GM19351 (cell line): Measurements from ENCODE around the gene TSHZ2.
"Not testable (repeated sequence)": the region's sequence is repeated elsewhere in the genome, so short reads cannot be mapped to it uniquely, and the experiment has no call there.

Experiments used
- ATAC-seq: cut with Tn5 transposase; IDR thresholded peaks from one replicate; pipeline ENCODE4 v1.9.1; 2021; ENCODE audit warnings: mild to moderate bottlenecking, moderate library complexity; ENCODE audit not compliant: unreplicated experiment

The TSHZ2 gene

DNA sequence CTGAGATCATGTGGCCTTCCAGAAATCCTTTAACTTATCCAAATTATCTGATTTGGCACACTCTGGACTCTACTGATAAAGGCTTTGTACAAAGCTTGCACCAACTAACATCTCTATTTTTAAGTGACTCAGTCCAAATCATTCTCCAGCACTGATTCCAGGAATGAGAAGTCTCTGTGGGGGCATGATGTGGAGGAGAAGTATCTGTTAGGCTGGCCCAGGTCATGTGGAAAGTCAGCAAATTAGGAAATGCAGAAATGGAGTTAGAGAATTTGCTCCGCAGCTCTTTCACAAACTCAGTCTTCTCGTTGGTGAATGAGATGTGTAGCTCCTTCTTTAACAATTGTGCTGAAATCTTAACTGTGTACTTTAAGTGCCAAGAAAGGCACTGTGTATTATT is 455.8 kb downstream of the TSHZ2 start:
- ATAC-seq: no peak

DNA sequence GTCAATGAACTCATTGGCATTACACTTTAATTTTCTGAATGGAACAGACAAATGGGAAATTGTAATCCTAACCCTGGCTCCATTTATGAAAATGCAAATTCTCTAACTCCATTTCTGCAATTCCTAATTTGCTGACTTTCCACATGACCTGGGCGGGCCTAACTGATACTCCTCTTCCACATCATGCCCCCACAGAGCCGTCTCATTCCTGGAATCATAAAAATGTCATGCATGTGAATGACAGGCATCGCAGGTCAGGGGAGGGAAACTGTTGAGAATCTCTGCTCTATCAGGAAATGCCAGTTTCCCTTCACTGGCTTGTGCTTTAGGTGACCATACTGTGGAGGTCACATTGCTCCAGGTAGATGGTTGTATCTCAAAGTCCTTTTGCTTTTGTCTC is 456.4 kb downstream of the TSHZ2 start:
- ATAC-seq: no peak

DNA sequence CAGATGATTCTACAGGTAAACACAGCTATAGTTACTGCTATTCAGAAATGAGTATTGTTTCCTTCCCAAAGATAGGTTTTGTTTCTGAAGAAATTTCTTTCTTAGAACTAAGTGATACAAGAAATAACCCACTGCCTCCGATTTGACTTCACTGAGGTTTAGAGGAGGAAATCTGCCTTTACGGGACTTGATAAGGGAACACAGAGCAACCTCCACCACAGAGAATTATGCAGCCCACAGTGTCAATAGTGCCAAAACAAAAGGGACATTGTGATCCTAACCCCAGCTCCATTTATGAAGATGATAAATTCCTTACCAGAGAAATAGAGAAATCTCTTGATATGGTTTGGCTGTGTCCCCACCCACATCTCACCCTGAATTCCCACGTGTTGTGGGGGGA is 456.8 kb downstream of the TSHZ2 start:
- no peak for ATAC-seq

DNA sequence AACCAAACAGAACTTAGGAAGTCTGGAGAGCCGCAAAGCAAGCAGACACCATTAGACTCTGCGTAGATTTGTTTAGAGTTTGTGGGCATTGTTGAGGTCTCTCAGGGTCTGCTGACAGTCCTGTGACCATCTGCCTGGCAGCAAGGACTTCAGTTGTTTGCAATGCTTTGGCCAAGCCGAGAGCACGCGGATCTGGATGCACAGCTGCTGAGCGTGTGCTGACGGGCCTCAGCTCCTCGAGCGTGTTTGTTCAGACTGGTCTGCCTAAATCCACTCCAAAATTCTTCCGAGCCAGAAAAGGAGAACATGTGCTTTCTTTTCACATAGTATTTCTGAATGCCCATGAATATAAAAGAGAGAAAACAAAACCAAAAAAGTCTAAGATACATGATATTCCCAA is 462.5 kb downstream of the TSHZ2 start:
- no peak for ATAC-seq

DNA sequence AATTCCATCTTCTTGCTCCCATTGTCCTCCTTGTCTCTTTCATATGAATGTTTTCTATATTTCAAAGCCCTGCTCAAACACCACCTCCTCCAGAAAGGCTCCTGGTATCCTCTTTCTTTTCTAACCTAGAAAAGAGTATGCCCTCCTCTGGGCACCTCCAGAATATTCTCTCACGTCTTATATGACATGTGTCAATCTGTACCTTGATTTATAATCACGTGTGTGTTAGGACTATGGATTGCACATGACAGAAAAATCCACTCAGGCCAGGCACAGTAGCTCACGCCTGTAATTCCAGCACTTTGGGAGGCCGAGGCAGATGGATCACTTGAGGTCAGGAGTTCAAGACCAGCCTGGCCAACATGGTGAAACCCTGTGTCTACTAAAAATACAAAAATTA is 464.8 kb downstream of the TSHZ2 start:
- not testable (repeated sequence) for ATAC-seq

DNA sequence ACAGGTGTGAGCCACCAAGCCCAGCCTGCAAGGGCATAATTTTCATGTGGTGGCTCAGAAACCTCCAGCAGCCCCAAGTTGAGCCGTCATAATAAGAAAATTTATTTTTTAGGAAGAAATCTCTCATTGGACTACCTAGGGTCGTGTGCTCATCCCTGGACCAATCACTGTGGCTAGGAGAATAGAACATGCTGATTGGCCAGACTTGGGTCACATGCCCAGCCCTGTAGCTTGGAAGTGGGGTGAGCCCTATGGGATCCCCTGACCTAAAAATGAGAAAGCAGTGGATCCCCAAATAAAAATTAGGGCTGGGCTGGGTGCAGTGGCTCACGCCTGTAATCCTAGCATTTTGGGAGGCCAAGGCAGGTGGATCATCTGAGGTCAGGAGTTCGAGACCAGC is 466.2 kb downstream of the TSHZ2 start:
- ATAC-seq: no peak

DNA sequence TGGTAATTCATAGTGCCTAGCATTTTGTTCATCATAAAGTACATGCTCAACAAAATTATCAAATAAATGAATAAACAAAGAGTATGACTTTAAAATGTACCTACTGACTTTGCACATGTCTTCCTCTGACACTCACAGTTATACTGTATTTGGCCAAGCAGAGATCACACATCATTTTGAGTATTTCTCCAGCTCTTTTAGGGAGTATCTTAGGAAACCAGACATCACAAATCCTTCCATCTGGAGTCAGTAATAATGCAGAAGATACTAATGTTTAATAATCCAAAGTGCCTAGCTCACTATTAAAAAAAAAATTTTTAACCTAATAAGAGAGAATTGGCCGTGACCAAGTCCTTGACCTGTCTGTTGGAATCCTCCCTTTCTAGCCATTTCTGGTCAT is 466.9 kb downstream of the TSHZ2 start:
- no peak for ATAC-seq

DNA sequence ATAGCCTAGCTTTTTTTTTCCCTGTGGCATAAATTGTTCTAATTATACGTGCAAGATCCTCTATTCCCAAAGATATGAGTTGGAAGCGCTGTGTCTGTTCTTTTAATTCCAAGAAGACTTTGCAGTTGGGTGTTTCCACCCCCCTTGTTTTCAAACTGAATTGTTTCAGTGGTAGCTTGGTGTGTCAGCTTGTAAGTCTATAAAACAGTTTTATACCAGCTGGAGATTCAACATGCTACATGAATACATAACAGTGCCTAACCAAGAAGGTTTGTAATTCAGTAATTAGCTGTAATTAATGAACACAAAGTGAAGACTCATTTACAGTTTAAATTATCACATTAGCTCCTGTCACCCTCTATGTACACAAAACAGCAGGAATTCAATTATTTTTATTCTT is 467.5 kb downstream of the TSHZ2 start:
- no peak for ATAC-seq

DNA sequence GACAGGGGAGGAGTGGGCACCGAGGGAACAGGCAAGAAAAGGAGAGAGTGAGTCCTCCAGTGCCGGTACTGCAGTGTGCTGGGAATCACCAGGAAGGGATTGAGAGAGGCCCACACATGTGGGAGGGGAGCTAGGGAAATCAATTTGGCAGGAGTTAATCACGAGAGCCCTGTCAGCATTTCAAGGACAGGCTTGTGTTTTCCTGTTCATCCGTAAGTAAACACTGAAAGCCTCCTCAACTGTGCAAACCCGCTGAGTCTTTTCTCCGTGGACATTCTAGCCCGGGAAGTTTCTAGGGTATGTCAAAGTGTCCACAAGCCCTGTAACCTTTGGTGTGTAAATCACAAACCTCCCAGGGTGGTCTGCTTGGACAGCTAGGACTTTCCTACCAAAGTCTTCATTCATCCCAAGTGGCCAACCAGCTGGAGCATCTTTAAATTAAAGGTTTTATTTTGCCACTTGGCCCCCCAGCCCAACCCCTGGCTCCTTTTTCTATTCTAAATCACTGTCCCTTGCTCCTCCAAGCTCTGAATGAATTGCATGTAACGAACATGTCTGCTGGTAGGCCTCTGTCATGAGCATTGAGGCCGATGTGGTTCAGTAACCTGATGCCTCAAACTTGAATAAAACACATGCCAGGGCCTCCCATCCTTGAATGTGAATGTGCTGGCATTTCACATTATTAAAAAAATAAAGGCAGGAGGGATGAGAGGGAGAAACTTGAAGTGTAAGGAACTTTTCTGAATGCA is 472.4 kb downstream of the TSHZ2 start:
- no peak for ATAC-seq

DNA sequence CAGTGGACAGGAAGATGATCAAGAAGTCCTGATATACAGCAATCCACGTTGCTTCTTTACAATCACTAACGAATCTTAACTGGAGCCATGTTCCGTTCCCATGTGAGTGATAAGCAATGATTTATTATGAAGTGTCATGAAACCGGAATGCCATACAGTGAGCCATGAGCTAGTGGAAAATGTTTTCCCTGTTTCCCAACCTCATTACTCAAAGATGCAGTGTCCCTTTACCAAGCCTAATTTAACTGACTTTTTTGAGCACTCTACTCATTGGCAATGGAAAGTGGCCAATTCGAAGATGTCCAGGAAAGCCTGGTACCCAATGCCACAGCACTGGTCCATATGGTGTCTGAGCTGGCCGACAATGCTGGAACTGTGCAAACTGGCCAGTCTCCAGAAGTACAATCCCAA is 473.2 kb downstream of the TSHZ2 start:
- ATAC-seq: no peak

DNA sequence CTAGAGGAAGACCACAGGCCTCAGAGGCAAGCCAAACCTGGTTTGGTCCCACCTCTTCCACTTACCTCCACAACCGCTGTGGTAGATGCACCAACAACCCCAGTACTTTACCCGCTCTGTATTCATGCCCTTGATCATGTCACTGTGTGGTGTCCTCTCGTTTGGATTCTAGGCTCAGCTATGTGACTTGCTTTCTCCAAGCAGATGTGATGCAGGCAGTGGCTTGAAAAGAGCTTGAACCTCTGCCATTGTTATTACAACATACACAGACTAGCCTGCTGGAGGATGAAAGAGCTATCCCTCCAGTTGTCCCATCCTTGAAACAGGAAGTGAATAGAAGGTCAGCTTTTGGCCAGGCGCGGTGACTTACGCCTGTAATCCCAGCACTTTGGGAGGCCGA is 473.8 kb downstream of the TSHZ2 start:
- ATAC-seq: no peak

DNA sequence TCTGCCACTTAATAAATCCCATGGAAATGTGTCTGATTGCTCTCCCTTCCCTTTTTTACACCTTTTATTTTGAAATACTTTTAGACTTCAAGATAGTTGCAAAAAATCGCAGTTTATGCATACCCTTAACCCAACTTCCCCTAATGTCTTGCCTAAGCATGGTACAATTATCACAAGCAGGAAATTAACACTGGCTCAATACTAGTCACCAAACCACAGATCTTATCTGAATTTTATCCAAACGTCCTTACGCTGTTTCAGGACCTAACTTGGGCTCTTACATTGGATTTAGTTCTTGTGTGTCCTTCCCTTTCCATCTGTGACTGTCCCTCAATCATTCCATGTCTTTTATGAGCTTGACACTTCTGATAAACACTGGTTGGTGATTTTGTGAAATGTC is 475.2 kb downstream of the TSHZ2 start:
- no peak for ATAC-seq

DNA sequence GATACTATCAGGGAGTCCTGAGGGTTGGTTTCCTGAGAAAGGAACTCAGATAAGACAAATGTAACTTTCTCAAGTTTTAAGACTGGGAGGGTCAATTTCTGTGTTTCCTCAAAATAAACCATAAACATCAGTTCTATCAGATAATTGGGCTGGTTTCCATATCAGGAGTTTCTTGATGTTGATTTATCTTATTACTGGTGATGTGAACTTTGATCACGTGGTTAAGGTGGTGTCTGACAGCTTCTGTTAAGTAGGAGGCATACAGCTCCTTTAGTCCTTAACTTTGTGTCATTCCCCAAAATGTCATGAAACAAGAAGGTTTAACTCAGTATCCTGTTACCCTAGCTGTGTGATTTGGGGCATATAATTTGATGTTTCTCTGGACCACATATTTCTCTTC is 476.3 kb downstream of the TSHZ2 start:
- no peak for ATAC-seq

DNA sequence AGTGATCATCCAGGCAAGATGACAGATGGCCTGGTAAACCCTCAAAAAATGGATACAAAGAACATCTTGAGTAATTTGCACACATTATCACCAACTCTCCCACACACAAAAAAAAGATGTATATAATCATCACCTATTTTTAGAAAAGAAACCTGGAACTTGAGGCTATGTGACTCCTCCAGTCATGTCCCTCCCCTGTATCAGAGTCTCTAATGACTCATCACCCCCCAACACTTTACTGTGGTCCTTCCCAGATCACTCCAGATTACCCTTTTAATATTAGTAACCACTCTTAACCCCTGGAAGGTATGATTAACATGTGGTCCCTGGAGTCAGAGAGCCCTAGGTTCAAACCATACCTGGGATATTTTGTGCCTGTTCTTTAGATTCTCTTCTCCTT is 476.7 kb downstream of the TSHZ2 start:
- no peak for ATAC-seq

DNA sequence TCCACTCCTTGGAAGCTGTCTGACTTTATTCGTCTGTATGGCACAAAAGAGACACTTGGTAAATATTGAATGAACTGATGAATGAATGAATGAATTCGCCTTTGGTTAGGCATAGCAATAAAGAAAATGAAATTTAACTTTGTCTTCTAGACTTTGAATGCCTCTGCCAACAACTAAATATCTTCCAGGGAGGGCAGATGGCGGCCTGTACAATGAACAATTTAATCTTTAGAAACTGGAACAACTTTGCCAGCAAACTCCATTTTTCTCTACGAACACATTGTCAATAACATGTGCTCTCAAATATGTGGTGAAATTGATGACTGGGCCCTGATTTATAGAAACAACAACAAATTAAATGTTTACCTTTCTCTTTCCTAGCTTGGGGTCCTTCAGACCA is 480.9 kb downstream of the TSHZ2 start:
- no peak for ATAC-seq

DNA sequence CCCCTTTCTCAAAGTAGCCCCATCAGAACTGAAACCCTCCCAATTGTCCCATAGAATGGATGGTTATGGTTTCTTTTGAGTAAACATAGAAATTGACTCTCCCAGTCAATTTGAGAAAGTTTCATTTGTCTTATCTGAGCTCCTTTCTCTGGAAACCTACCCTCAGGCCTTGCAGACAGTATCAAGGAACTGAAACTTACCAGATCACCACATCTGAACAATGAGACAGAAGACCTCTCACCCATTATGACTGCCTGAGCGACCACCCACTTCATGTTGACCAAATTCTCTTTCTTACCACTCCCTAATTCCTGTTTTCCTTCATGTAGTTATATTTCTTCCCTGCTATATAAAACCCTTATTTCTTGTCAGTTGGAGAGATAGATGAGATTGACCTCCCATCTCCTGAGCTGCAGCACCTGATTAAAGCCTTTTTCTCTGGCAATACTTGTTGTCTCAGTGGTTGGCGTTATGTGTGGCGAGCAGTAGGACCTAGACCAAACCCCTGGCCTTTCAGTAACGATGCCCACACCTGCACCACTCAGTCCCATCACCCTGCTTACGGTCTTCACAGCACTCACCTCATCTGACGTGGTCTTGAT is 482.6 kb downstream of the TSHZ2 start:
- ATAC-seq: no peak

DNA sequence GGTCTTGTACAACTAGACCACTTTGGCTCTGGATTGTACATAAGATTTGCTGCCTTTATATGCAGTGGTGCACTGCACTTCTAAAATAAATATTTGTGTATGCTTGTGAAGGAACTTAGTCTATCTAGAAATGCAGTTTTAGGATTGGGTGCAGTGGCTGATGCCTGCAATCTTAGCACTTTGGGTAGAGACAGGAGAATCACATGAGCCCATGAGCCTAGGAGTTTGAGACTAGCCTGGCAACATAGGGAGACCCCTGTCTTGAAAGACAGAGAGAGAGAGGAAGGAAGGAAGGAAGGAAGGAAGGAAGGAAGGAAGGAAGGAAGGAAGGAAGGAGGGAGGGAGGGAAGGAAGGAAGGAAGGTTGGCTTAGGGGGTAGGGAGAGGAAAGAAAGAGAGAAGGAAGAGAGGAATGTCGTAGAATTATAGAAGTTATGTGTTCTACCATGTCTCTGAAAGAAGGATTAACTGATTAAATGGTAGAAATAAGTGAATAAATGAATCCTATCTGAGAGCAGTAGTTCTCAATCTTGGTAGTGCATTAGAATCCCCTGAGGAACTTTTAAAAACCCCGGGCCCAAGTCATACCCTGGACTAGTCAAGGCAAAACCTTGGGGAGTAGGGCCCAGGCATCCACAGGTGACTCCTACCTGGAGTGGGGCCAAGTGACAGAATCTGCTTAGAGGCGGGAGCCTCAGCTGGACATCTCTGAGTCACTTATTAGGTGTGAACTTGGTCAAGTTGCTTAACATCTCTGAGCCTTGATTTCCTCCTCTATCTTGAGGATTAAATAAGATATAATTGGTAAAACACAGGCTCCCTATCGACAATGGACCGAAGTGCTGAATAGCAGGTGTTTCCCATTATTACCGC is 491.2 kb downstream of the TSHZ2 start:
- ATAC-seq: no peak

DNA sequence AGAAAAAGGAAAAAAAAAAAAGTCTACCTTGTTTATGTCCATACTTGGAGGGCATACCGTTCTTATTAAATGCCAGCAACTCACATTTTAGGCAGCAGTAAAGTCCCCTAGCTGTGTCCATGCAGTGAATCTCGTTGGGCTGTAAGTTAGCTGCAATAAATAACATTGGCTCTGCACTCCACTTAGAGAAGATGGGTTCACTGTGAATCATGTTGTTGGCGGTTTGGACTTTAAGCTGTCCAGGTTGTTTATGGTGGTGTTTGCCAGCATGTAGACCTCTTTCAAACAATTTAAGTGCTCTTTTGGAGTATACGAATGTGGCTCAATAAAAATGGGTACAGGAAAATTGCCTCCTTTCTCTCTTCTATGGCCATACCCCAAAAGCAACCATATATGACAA is 494.1 kb downstream of the TSHZ2 start:
- no peak for ATAC-seq

DNA sequence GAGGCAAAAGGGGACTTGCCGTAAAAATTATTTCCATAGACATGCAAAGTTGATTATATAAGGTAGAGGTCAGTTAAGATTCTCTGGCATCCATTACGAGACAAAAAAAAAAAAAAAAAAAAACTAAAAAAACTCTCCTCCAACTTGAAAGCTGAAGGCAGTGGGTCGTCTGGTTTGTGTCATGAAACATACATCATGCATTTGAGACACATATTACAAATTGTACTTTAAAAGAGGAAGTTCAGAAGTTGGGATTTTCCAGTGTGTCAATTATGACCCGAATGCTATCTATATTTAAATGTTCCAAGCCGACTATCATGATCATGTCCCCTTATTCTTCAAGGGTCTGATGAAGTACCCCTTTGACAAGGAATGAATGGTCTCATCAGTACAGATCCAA is 496.4 kb downstream of the TSHZ2 start:
- peak; percentile 60 for ATAC-seq

DNA sequence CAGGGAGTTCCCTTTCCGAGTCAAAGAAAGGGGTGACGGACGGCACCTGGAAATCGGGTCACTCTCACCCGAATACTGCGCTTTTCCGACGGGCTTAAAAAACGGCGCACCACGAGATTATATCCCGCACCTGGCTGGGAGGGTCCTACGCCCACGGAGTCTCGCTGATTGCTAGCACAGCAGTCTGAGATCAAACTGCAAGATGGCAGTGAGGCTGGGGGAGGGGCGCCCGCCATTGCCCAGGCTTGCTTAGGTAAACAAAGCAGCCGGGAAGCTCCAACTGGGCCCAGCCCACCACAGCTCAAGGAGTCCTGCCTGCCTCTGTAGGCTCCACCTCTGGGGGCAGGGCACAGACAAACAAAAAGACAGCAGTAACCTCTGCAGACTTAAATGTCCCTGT is 500.7 kb downstream of the TSHZ2 start:
- not testable (repeated sequence) for ATAC-seq

DNA sequence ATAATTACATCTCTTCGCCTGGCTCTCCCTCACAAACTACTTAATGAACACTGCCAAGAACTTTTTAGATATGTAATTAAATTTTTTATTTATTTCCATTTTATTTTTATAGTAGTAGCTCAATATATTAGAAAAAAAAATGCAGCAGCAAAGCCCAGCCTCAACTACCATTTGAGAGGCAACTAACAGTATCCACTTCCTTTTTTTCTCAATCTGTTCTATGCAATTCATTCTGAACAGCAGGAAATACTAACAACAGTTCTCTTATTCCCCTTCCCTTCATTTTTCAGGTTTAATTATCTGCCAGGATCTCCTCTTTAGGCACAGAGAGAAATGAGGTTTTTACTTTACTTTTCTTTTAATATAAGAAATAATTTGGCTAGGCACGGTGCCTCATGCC is 508.8 kb downstream of the TSHZ2 start:
- no peak for ATAC-seq
